Hematopoietic multipotent progenitor cell treated with erythropoietin and hydrocortisone succinate and interleukin-3 and kit ligand, for 6 days (in vitro differentiated cells): ENCODE data around the gene KIF7.
"Not testable (repeated sequence)": the region's sequence is repeated elsewhere in the genome, so short reads cannot be mapped to it uniquely, and the experiment has no call there.

Source experiments
- DNase-seq: peaks from one replicate; pipeline ENCODE4 v3.0.0-alpha.2; 2015

Gene KIF7

DNA sequence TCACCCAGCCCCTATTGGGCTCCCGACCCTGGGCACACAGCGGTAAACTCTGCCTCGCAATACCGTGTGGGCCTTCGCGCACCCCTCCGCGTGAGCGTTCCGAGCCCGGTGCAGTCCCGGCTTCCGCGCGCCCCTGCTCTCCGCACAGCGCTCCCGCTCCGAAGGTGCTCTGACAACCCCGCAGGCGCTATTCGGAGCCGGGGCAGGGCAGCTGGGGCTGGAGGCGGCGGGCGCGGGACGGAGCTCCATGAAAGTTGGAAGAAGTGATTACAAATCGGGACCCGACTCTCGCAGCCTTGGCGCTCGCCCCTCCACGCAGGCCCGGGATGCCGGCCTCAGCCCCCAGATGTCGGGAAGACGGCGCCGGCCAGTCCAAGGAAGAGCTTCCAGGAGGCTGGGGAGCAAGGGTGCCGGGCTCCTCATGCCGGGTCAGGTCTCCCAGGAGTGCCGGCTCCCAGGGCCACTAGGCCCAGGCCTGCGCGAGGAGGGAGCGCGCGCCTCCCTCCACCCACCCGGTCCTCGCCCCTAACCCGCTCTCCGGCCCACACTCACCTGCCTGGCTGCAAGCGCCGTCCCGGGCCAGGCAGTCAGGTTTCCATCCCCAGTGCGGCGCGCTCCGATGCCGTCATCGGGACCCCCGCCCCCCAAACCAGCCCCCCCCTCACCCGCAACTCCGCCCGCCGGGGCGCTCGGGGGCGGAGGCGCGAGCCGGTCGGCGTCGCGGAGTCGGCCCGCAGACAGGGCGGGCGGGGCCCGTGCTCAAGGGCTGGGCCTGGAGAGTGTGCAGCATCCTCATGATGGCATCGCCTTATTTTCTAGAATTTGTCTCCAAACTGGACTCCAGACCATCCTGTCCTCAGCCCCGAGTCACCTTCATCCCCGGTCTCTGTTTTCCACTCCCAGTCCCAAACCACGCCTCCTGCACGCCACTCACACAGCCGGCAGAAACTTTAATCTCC lies at the start of gene KIF7:
TSS of gene KIF7 (minus strand) at position 621 of the 959 bp plus-strand sequence. CDS start 2,537 bp downstream, outside the sequence.
- DNase-seq, result peak; percentile 20

DNA sequence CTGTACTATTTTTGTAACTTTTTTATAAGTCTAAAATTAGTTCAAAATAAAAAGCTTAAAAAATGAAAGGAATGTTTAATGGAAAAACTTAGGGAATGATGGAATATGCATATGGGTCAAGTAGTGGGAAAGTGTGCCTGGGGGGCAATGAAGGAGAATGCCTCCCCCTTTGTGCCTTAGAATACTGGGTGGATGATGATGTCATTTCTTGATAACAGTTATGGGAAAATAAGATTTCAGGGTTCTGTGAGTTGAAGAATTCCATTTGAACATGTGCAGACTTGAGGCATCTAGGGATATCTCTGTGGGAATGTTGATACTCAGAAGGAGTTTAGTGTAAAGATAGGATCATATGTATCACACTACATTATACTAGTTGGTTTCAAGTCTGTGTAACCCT lies 49.1 kb upstream of the KIF7 start:
- DNase-seq, result no peak

- no peak for DNase-seq
Measured at GRCh38 chr15:89695198-89695597, 39.9 kb upstream of the KIF7 start.

DNA sequence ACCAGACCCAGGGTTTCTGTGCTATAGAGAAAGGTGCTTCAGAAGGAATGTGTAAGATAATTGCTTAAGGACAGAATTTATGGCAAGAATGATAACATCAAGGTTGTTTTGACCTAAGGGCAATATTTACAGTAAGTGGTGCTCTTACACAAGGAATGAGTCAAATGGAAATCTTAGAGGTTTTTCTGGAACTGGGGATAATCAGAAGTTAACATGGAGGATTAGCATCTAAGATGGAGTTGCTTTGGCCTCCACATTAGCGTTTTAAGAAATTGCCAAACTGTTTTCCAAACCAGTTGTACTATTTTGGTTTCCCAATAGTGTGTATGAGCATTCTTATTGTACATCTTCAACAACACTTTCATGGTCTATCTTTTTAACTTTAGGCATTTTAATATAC lies 38.4 kb upstream of the KIF7 start:
- DNase-seq, result no peak

DNA sequence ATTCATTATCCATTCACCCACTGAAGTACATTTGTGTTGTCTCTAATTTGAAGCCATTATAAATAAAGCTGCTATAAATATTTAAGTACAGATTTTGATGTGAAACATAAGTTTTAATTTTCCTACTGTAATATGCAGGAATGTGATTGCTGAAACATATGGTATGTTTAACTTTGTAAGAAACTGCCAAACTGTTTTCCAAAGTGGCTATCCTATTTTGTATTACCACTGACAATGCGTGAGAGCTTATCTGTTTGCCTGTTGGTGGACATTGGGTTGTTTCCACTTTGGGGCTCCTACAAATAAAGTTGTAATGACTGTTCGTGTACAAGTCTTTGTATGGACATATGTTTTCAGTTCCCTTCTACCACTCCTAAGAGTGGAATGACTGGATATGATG lies 37.8 kb upstream of the KIF7 start:
- no peak for DNase-seq

DNA sequence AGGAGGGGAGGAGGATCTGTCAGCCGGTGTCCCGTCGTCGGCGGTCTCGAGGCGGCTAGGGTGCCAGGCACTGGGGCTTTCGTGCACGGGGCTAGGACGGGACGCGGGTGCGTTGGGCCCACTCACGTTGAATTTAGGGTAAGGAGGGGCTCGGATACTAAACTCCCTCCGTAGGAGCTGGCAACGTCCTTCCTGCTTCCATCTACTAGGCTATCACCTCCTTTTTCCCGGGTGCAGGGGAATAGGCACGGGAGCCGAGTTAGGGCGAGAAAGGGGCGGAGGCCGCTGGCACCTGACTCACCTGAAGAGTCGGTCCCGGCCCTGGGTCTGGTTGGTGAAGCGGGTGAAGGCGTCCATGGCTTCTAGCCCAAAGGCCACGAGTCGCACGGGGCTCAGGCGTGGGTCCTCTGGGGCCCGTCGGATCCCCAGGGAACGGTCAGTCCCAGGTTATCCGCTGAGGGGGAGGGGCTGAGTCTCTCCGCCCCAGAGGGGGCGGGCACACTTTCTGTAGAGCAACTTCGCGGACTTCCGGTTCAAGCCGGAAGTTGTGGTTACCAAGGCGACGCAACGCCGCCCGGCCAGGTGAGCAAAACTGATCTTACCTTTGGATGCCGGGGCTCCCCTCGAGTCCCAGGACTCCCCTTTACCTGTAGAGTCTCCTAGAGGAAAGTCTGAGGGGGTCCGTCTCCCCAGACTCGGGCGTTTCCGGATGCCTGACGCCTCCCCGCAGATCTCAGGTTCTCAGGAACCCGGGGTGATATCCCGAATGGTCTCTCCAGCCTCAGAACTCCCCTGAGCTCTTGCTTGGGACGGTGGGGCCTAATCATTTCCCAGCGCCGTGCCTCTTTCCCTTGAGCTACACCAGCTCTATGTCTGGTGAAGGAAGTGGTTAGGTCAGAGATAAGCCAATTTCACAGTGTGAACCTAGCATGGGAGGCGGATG lies 35.3 kb upstream of the KIF7 start, which contains the start of the genes PEX11A and WDR93:
TSS of gene PEX11A (minus strand) at position 479 of the 943 bp plus-strand sequence. CDS start at position 357, 122 bp downstream.
TSS of gene WDR93 (plus strand) at position 536 of the 943 bp plus-strand sequence. CDS start 10,936 bp downstream, outside the sequence.
- DNase-seq, result peak; percentile 90

GRCh38 chr15:89689930-89690275 lies 34.6 kb upstream of the KIF7 start:
- not testable (repeated sequence) for DNase-seq

DNA sequence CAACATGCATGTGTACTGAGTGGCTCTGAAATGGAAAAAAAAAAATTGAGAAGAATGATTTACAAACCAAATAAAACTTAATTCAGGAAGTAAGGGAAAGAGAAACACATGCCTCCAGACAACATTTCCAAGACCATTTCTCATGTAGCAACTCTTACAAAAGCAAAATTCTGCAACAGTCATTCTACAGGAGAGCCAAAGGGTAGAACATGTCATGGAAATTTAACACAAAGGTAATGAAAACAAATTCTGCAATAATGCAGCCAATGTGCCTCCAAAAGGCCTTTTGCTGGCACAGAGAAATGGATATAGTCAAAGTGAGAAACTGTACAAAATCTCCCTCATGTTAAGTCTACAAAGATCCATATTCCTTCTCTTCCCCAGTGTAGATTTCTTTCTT lies 31.3 kb upstream of the KIF7 start:
- DNase-seq, result no peak

- DNase-seq, result no peak
Measured at GRCh38 chr15:89685995-89686394, 30.7 kb upstream of the KIF7 start.

GRCh38 chr15:89681146-89681545 lies 25.9 kb upstream of the KIF7 start:
- DNase-seq, result no peak

DNA sequence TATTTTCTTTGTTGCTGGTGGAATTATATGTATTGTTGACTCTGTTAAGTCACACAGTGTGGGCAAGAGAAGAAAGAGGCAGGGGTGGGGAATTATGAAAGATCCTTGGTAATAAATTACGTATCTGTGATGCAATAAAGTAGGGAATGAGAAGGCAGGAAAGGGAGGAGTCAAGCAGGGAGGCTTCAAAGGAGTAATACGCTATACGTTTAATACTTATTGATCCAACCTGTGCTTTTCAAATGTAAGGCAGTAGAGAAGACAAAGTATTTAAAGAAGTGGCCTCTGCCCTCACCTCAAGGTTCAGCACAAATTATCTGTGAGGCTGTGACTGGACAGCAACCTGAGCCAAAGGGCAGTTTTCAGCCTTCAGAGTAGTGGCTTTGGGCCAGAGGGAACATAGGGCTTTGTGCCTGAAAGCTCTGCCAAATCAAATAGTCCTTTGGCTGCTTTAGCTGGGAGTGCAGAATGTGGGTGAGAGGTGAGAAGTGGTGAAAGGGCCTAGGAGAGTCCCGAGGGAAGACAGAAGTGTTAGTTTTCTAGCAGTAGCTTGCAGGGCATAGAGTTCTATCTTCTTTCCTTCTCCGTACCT lies 25.1 kb upstream of the KIF7 start:
- DNase-seq, result no peak

GRCh38 chr15:89679212-89679611 lies 23.9 kb upstream of the KIF7 start, which contains the start of gene PLIN1:
Gene PLIN1 (minus strand): TSS chr15:89679367. CDS start chr15:89677489, 1,878 bp downstream.
- DNase-seq, result no peak

DNA sequence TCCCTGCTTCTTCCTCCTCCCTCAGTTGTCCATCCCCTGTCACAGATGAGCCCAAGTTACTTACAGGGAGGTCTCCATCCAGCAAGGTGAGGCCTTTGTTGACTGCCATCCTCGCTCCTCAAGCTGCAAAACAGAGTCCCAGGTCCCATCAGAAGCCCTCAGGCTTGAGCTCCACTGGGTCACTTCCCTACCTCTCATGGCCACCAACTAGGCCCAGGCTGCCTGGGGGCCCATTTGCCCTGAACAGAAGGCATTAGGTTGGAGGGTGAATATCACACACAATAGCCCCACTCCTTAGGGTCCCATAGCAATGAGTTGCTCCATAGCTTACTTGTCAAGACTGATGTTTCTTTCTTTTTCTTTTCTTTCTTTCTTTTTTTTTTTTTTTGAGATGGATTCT lies 22.1 kb upstream of the KIF7 start:
- DNase-seq, result no peak

DNA sequence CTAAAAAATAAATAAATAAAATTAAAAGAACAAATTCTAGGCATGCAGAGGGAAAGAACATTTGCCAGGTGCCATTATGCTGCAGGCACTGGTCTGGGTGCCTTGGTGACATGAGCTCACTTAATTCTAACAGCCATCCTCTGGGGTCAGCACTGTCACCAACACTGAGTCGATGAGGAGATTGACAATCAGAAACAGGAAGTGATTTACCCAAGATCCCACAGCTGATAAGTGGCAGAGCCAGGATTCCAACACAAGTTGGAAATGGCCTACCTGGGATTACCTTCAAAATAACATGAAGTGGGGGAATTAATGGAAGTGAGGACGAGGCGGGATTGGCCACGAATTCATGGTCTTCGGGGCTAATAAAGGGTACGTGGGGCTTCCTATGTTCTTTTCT lies 20.3 kb upstream of the KIF7 start:
- DNase-seq, result no peak

- no peak for DNase-seq
Measured at GRCh38 chr15:89674526-89674925, 19.3 kb upstream of the KIF7 start.

DNA sequence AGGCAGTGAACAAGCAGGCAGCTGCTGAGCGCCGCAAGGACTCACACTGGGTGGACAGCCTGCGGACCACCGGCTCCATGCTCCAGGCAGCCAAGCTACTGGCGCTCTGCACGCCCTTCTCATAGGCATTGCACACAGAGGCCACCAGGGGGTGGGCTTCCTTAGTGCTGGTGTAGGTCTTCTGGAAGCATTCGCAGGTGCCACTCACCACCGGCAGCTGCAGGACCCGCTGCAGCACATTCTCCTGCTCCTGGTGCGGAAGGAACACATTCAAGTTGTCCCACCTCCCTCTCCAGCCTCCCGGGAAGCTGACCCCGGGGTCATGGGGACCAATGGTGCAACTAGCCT lies 17.9 kb upstream of the KIF7 start:
- DNase-seq, result peak; percentile 78

GRCh38 chr15:89672221-89673164 lies 17.2 kb upstream of the KIF7 start:
- DNase-seq, result no peak

GRCh38 chr15:89671687-89672086 lies 16.4 kb upstream of the KIF7 start:
- no peak for DNase-seq

- no peak for DNase-seq
Measured at GRCh38 chr15:89670971-89671560, 15.8 kb upstream of the KIF7 start.

- no peak for DNase-seq
Measured at GRCh38 chr15:89669941-89670340, 14.7 kb upstream of the KIF7 start.

DNA sequence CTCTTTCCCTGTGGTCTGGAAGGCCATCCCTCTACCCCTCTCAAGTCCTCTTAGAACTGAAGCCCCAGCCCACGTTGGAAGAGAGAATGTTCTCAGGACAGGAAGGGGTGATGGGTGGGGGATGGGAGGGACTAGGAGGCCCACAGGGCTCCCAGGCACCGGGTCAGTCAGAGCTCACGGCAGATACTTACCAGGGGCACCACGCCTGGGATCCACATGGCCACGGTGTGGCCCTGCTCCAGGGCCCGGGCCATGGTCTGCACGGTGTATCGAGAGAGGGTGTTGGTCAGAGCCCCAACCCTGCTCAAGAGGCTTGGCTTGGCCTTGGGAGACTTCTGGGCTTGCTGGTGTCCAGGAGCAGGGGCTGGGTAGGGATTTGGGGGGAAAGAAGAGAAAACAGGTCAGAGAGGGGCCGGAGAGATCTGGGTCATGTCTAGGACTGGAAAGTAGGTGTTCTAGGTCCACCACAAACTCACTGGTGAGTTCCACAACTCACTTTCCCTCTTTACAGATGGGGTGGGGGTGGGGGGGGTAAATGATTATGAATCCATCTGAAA lies 14.1 kb upstream of the KIF7 start:
- no peak for DNase-seq
